Testis (tissue), 2 donors: ENCODE measurements around the gene SLC7A6.

Experiments
- CTCF ChIP-seq, 3 experiments: fragments of 450-650 bp in 2 of 3; fragments of 200-600 bp in 1 of 3; sonication (generic) in 1 of 3; IDR thresholded peaks; one replicate each; pipeline ENCODE4 v1.5.1; 2016 to 2019; ENCODE audit warnings: antibody characterized with exemption in 3 of 3, mild to moderate bottlenecking in 2 of 3, moderate library complexity in 1 of 3
- POLR2A ChIP-seq: fragments of 450-650 bp; IDR thresholded peaks from one replicate; pipeline ENCODE4 v1.6.1; 2017; ENCODE audit warnings: antibody characterized with exemption, mild to moderate bottlenecking, moderate library complexity

- TF ChIP-seq POLR2A (no peak), CTCF (IDR thresholded peaks at IDR 0.05) (no peak)
Measured at GRCh38 chr16:68234188-68235107, 29.9 kb upstream of the SLC7A6 start.
